PC-9 (cell line): ENCODE measurements around the gene RASEF. TPM values are rescaled to one million over a fixed set of nuclear protein-coding genes. Genes with fewer than 3 reads are reported as not detected.

Experiments used
- BruUV-seq: library from RNA; stranded (reverse); fragments of 400-500 nt; replicated peaks from 2 replicates; lab custom pipeline; 2021; lab: Mats Ljungman, UMichigan
- CTCF ChIA-PET: fragments of 300-600 bp; sonication (Branson Sonifier 250); formaldehyde crosslinking; loops from one replicate; lab custom pipeline; 2022; ENCODE audit warnings: antibody characterized with exemption; lab: Charles Lee
- POLR2A ChIA-PET: fragments of 300-600 bp; sonication (Branson Sonifier 250); formaldehyde crosslinking; loops from one replicate; lab custom pipeline; 2022; ENCODE audit warnings: antibody characterized with exemption; ENCODE audit not compliant: unreplicated experiment; lab: Charles Lee
- DNase-seq, 2 experiments: peaks; one replicate each; pipeline versions ENCODE4 v3.0.0 to v3.0.0-alpha.2; 2015 to 2022; ENCODE audit warnings: mixed read lengths in 1 of 2
- H2AFZ ChIP-seq: fragments of 200-600 bp; sonication (generic); 2 replicates; pipeline ENCODE4 v1.8.1; 2017; ENCODE audit warnings: antibody characterized with exemption
- H3F3A ChIP-seq: fragments of 200-600 bp; sonication (generic); 2 replicates; pipeline ENCODE4 v1.8.1; 2017; ENCODE audit warnings: antibody characterized with exemption, mild to moderate bottlenecking, low read depth; ENCODE audit not compliant: insufficient read depth
- H3K27ac ChIP-seq: fragments of 200-600 bp; sonication (generic); 2 replicates; pipeline ENCODE4 v1.6.1; 2016; ENCODE audit warnings: mixed run types
- H3K27me3 ChIP-seq: fragments of 200-600 bp; sonication (generic); 2 replicates; pipeline ENCODE4 v1.6.1; 2016; ENCODE audit warnings: low read depth, mixed run types; ENCODE audit not compliant: insufficient read depth
- H3K36me3 ChIP-seq: fragments of 200-600 bp; sonication (generic); 2 replicates; pipeline ENCODE4 v1.6.1; 2016; ENCODE audit warnings: low read depth, mixed run types
- H3K4me1 ChIP-seq: fragments of 200-600 bp; sonication (generic); replicated peaks from 2 replicates; pipeline ENCODE4 v1.6.1; 2016; ENCODE audit warnings: mixed run types; ENCODE audit not compliant: insufficient read depth
- H3K4me2 ChIP-seq: fragments of 200-600 bp; sonication (generic); 2 replicates; pipeline ENCODE4 v1.6.1; 2017; ENCODE audit warnings: mixed run types
- H3K4me3 ChIP-seq: fragments of 200-600 bp; sonication (generic); 2 replicates; pipeline ENCODE4 v1.6.1; 2016; ENCODE audit warnings: mixed run types
- H3K79me2 ChIP-seq: fragments of 200-600 bp; sonication (generic); 2 replicates; pipeline ENCODE4 v1.6.1; 2017; ENCODE audit warnings: low read depth, mixed run types
- H3K9me2 ChIP-seq: fragments of 200-600 bp; sonication (generic); 2 replicates; pipeline ENCODE4 v1.8.1; 2017; ENCODE audit warnings: mild to moderate bottlenecking; ENCODE audit not compliant: insufficient read depth
- H3K9me3 ChIP-seq: fragments of 200-600 bp; sonication (generic); 2 replicates; pipeline ENCODE4 v1.8.1; 2016; ENCODE audit warnings: low read depth; ENCODE audit not compliant: insufficient read depth
- H4K20me1 ChIP-seq: fragments of 200-600 bp; sonication (generic); 2 replicates; pipeline ENCODE4 v1.8.1; 2017; ENCODE audit not compliant: insufficient read depth
- EZH2 ChIP-seq: fragments of 200-600 bp; sonication (generic); IDR thresholded peaks from 2 replicates; pipeline ENCODE4 v1.8.0; 2017; ENCODE audit warnings: antibody characterized with exemption, low read depth
- intact Hi-C: fragments of 100-400 bp; cut with micrococcal nuclease; formaldehyde crosslinking; loops from one replicate; pipeline ENCODE4 v1.10.0; 2022; ENCODE audit not compliant: unreplicated experiment
- total RNA-seq: library from RNA; stranded (reverse); gene quantifications from 2 replicates; pipeline ENCODE4 v1.2.3, GENCODE V29; 2021
- TF ChIP-seq, protein P1 (sequence below): fragments of 200-600 bp; sonication (generic); conservative IDR thresholded peaks from 2 replicates; pipeline ENCODE4 v1.6.1; 2017; ENCODE audit warnings: mixed run types, antibody characterized with exemption, mild to moderate bottlenecking, moderate library complexity

Gene RASEF
- total RNA-seq, 1 experiment from 2014 or later: 12.8 TPM

GRCh38 chr9:82987370-82988189 lies 75.4 kb downstream of the RASEF start:
- H3K4me2 ChIP-seq: no peak overlapping the region
- 0 out of 2 replicates have a peak, but pooled peaks cover 19% of the 10 kb centered on the region for H3K36me3 ChIP-seq
- H4K20me1 ChIP-seq: no peaks in the 10 kb centered on the region
- no TSS peak for BruUV-seq
- no peak for TF ChIP-seq EZH2
- TF ChIP-seq, protein P1, sequence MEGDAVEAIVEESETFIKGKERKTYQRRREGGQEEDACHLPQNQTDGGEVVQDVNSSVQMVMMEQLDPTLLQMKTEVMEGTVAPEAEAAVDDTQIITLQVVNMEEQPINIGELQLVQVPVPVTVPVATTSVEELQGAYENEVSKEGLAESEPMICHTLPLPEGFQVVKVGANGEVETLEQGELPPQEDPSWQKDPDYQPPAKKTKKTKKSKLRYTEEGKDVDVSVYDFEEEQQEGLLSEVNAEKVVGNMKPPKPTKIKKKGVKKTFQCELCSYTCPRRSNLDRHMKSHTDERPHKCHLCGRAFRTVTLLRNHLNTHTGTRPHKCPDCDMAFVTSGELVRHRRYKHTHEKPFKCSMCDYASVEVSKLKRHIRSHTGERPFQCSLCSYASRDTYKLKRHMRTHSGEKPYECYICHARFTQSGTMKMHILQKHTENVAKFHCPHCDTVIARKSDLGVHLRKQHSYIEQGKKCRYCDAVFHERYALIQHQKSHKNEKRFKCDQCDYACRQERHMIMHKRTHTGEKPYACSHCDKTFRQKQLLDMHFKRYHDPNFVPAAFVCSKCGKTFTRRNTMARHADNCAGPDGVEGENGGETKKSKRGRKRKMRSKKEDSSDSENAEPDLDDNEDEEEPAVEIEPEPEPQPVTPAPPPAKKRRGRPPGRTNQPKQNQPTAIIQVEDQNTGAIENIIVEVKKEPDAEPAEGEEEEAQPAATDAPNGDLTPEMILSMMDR: no peak
- H3K9me3 ChIP-seq: no peaks in the 10 kb centered on the region
- H2AFZ ChIP-seq: no peak overlapping the region
- POLR2A ChIA-PET: no interaction called here
- intact Hi-C loops: no loop called here
- no peak for DNase-seq
- no peaks in the 10 kb centered on the region for H3K79me2 ChIP-seq
- H3K4me3 ChIP-seq: no peak overlapping the region
- no peaks in the 10 kb centered on the region for H3K27me3 ChIP-seq
- H3F3A ChIP-seq: 0 out of 2 replicates have a peak, but pooled peaks cover 3% of the 10 kb centered on the region
- H3K27ac ChIP-seq: no peak overlapping the region
- CTCF ChIA-PET: no interaction called here
- H3K4me1 ChIP-seq: no peaks in the 10 kb centered on the region
- no peaks in the 10 kb centered on the region for H3K9me2 ChIP-seq

- H3K9me3 ChIP-seq: peaks cover 4% of the 10 kb centered on the region; the same call in 1 of the 2 replicates
- no peaks in the 10 kb centered on the region for H3F3A ChIP-seq
- H3K4me1 ChIP-seq: no peaks in the 10 kb centered on the region
- no peaks in the 10 kb centered on the region for H3K27me3 ChIP-seq
- H3K79me2 ChIP-seq: no peaks in the 10 kb centered on the region
- no peaks in the 10 kb centered on the region for H4K20me1 ChIP-seq
- H3K4me2 ChIP-seq: no peak overlapping the region
- no peak overlapping the region for H3K27ac ChIP-seq
- no peak overlapping the region for H2AFZ ChIP-seq
- H3K36me3 ChIP-seq: no peaks in the 10 kb centered on the region
- ChIA-PET CTCF (no interaction called here), POLR2A (no interaction called here)
- BruUV-seq: no TSS peak
- intact Hi-C loops: no loop called here
- H3K4me3 ChIP-seq: no peak overlapping the region
- DNase-seq: no peak
- H3K9me2 ChIP-seq: no peaks in the 10 kb centered on the region
- TF ChIP-seq, protein P1: no peak
- TF ChIP-seq EZH2: no peak
These were observed 81.4 kb downstream of the RASEF start for GRCh38 chr9:82981552-82981951.

GRCh38 chr9:82975176-82975575 lies 87.8 kb downstream of the RASEF start:
- Histone ChIP-seq H3K36me3 (no peaks in the 10 kb centered on the region), H2AFZ (no peak overlapping the region), H3K9me2 (no peaks in the 10 kb centered on the region), H3K4me2 (no peak overlapping the region), H3K9me3 (peaks cover 4% of the 10 kb centered on the region; the same call in 1 of the 2 replicates), H3K27ac (no peak overlapping the region), H3F3A (no peaks in the 10 kb centered on the region), H3K27me3 (no peaks in the 10 kb centered on the region), H4K20me1 (no peaks in the 10 kb centered on the region), H3K4me1 (no peaks in the 10 kb centered on the region), H3K79me2 (no peaks in the 10 kb centered on the region), H3K4me3 (no peak overlapping the region)
- intact Hi-C loops: no loop called here
- TF ChIP-seq EZH2: no peak
- TF ChIP-seq, protein P1: no peak
- no TSS peak for BruUV-seq
- ChIA-PET CTCF (no interaction called here), POLR2A (no interaction called here)
- no peak for DNase-seq
